ENCODE results near the gene ARNT2. TPM values are rescaled to one million over a fixed set of nuclear protein-coding genes. Genes with fewer than 3 reads are reported as not detected.

The ARNT2 gene
- total RNA-seq, 1 experiment from 2014 or later, result 7.0 TPM

GRCh38 chr15:80596521-80596976, 192.4 kb downstream of the ARNT2 start (continued):
- TF ChIP-seq GRHL2 (CRISPR knock-in tag; IDR thresholded peaks at IDR 0.05; ENCODE audit: insufficient replicate concordance, severe bottlenecking) (no peak), ESRRA (CRISPR knock-in tag; IDR thresholded peaks at IDR 0.05; ENCODE audit: borderline replicate concordance) (no peak), ZNF671 (CRISPR knock-in tag; IDR thresholded peaks at IDR 0.05) (no peak), E2F4 (CRISPR knock-in tag; IDR thresholded peaks at IDR 0.05; ENCODE audit: borderline replicate concordance, low read depth) (no peak)

- Mint-ChIP-seq H3K9me3 (no peaks in the 10 kb centered on the region), H3K36me3 (no peaks in the 10 kb centered on the region), H3K4me1 (no peaks in the 10 kb centered on the region; the same call in 1 of the 2 replicates), H3K27me3 (ENCODE audit: low read depth) (no peaks in the 10 kb centered on the region; the same call in 1 of the 2 replicates), H3K4me3 (no peak overlapping the region), H3K27ac (no peak overlapping the region)
- ATAC-seq (peak; percentile 18; the same call in 1 of the 2 replicates), DNase-seq (ENCODE audit: low spot score) (no peak)
- TF ChIP-seq NFATC4 (CRISPR knock-in tag; IDR thresholded peaks at IDR 0.05), result no peak
- no peak for TF ChIP-seq ZNF671 (CRISPR knock-in tag; IDR thresholded peaks at IDR 0.05)
- TF ChIP-seq ZBTB21 (CRISPR knock-in tag; IDR thresholded peaks at IDR 0.05; ENCODE audit: borderline replicate concordance), result no peak
- ChIA-PET CTCF (interaction anchor here (2.2 kb wide), 1 partner anchor 10 kb away, joined by 11 read pairs; no protein-coding TSS in a partner anchor), POLR2A (no interaction called here)
Measured at GRCh38 chr15:80597076-80597475, 192.9 kb downstream of the ARNT2 start.

DNA sequence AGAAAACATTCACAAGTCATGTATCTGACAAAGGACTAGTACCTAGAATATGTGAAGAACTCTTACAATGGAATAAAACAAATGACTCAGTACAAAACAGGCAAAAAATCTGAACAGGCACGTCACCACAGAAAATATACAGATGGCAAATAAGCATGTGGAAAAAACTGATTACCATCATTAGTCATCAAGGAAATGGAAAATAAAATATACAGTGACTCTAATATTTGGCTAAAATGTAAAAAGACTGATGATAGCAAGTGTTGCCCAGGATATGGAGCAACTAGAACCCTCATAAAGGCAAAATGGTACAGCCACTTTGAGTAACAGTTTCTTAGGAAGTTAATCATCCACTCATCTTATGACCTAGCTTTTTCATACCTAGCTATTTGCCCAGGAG, 195.2 kb downstream of the ARNT2 start:
- no peaks in the 10 kb centered on the region for H3K36me3 Mint-ChIP-seq
- ATAC-seq (no peak), DNase-seq (ENCODE audit: low spot score) (no peak)
- H3K4me1 Mint-ChIP-seq, result peaks cover 4% of the 10 kb centered on the region
- no peak overlapping the region for H3K4me3 Mint-ChIP-seq
- no peak overlapping the region for H3K27ac Mint-ChIP-seq
- CTCF ChIA-PET, result interaction anchor here (1.2 kb wide), 1 partner anchor 180 kb away, joined by 6 read pairs; the partner anchor contains the start of gene CEMIP
- H3K27me3 Mint-ChIP-seq (ENCODE audit: low read depth), result no peaks in the 10 kb centered on the region; the same call in 1 of the 2 replicates
- POLR2A ChIA-PET, result no interaction called here
- H3K9me3 Mint-ChIP-seq, result no peaks in the 10 kb centered on the region
- TF ChIP-seq ZNF121 (CRISPR knock-in tag; IDR thresholded peaks at IDR 0.05), result no peak
- TF ChIP-seq, protein P1, sequence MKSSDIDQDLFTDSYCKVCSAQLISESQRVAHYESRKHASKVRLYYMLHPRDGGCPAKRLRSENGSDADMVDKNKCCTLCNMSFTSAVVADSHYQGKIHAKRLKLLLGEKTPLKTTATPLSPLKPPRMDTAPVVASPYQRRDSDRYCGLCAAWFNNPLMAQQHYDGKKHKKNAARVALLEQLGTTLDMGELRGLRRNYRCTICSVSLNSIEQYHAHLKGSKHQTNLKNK (CRISPR knock-in tag; IDR thresholded peaks at IDR 0.05), result no peak
- no peak for TF ChIP-seq NR2C2 (CRISPR knock-in tag; IDR thresholded peaks at IDR 0.05)
- TF ChIP-seq FOXK1 (CRISPR knock-in tag; IDR thresholded peaks at IDR 0.05), result no peak
- TF ChIP-seq ZNF263 (CRISPR knock-in tag; IDR thresholded peaks at IDR 0.05; ENCODE audit: low read depth), result no peak
- TF ChIP-seq MYBL2 (CRISPR knock-in tag; IDR thresholded peaks at IDR 0.05), result no peak
- no peak for TF ChIP-seq RELA (CRISPR knock-in tag; IDR thresholded peaks at IDR 0.05; ENCODE audit: borderline replicate concordance)
- no peak for TF ChIP-seq ETV6 (CRISPR knock-in tag; IDR thresholded peaks at IDR 0.05)
- TF ChIP-seq, protein P2, sequence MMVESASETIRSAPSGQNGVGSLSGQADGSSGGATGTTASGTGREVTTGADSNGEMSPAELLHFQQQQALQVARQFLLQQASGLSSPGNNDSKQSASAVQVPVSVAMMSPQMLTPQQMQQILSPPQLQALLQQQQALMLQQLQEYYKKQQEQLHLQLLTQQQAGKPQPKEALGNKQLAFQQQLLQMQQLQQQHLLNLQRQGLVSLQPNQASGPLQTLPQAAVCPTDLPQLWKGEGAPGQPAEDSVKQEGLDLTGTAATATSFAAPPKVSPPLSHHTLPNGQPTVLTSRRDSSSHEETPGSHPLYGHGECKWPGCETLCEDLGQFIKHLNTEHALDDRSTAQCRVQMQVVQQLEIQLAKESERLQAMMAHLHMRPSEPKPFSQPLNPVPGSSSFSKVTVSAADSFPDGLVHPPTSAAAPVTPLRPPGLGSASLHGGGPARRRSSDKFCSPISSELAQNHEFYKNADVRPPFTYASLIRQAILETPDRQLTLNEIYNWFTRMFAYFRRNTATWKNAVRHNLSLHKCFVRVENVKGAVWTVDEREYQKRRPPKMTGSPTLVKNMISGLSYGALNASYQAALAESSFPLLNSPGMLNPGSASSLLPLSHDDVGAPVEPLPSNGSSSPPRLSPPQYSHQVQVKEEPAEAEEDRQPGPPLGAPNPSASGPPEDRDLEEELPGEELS (CRISPR knock-in tag; IDR thresholded peaks at IDR 0.05), result no peak
- TF ChIP-seq, protein P3, sequence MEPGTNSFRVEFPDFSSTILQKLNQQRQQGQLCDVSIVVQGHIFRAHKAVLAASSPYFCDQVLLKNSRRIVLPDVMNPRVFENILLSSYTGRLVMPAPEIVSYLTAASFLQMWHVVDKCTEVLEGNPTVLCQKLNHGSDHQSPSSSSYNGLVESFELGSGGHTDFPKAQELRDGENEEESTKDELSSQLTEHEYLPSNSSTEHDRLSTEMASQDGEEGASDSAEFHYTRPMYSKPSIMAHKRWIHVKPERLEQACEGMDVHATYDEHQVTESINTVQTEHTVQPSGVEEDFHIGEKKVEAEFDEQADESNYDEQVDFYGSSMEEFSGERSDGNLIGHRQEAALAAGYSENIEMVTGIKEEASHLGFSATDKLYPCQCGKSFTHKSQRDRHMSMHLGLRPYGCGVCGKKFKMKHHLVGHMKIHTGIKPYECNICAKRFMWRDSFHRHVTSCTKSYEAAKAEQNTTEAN (CRISPR knock-in tag; IDR thresholded peaks at IDR 0.05), result no peak
- TF ChIP-seq AFF4 (CRISPR knock-in tag; IDR thresholded peaks at IDR 0.05; ENCODE audit: borderline replicate concordance), result no peak
- TF ChIP-seq, protein P4, sequence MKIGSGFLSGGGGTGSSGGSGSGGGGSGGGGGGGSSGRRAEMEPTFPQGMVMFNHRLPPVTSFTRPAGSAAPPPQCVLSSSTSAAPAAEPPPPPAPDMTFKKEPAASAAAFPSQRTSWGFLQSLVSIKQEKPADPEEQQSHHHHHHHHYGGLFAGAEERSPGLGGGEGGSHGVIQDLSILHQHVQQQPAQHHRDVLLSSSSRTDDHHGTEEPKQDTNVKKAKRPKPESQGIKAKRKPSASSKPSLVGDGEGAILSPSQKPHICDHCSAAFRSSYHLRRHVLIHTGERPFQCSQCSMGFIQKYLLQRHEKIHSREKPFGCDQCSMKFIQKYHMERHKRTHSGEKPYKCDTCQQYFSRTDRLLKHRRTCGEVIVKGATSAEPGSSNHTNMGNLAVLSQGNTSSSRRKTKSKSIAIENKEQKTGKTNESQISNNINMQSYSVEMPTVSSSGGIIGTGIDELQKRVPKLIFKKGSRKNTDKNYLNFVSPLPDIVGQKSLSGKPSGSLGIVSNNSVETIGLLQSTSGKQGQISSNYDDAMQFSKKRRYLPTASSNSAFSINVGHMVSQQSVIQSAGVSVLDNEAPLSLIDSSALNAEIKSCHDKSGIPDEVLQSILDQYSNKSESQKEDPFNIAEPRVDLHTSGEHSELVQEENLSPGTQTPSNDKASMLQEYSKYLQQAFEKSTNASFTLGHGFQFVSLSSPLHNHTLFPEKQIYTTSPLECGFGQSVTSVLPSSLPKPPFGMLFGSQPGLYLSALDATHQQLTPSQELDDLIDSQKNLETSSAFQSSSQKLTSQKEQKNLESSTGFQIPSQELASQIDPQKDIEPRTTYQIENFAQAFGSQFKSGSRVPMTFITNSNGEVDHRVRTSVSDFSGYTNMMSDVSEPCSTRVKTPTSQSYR (CRISPR knock-in tag; IDR thresholded peaks at IDR 0.05), result no peak
- no peak for TF ChIP-seq MAX (CRISPR knock-in tag; IDR thresholded peaks at IDR 0.05)
- no peak for TF ChIP-seq TEAD4 (CRISPR knock-in tag; IDR thresholded peaks at IDR 0.05)
- no peak for TF ChIP-seq GRHL2 (CRISPR knock-in tag; IDR thresholded peaks at IDR 0.05; ENCODE audit: insufficient replicate concordance, severe bottlenecking)
- TF ChIP-seq ATF1 (CRISPR knock-in tag; IDR thresholded peaks at IDR 0.05), result no peak
